Erythroblast (primary cell): Measurements from ENCODE around the gene SPATA20.

Experiments
- GATA1 ChIP-seq: IDR thresholded peaks from 2 replicates; pipeline ENCODE4 v1.6.1; 2011; ENCODE audit warnings: low read depth, mild to moderate bottlenecking, control low read depth, low read length, moderate library complexity
- POLR2A ChIP-seq: IDR thresholded peaks from 2 replicates; pipeline ENCODE4 v1.6.1; 2011; ENCODE audit warnings: mild to moderate bottlenecking, low read length

GRCh38 chr17:50598487-50598886 is 51.5 kb downstream of the SPATA20 start:
- TF ChIP-seq POLR2A: no peak
- TF ChIP-seq GATA1: no peak
